H9 (cell line): ENCODE measurements around the gene AEBP2. TPM values are rescaled to one million over a fixed set of nuclear protein-coding genes. Genes with fewer than 3 reads are reported as not detected.
A peak's percentile ranks its signal among the peaks of the same experiment; 100 is the strongest.

Experiments
- DNase-seq: peaks from one replicate; pipeline ENCODE4 v3.0.0-alpha.2; 2017
- H2AFZ ChIP-seq: one replicate; pipeline ENCODE4 v1.6.1; 2013; ENCODE audit warnings: mild to moderate bottlenecking, low read length, control low read depth, moderate library complexity
- H2AK5ac ChIP-seq: 2 replicates; pipeline ENCODE4 v1.6.1; 2013; ENCODE audit warnings: low read length, control low read depth, mixed read lengths; ENCODE audit not compliant: insufficient read length
- H2BK120ac ChIP-seq: one replicate; pipeline ENCODE4 v1.6.1; 2013; ENCODE audit warnings: low read depth, mild to moderate bottlenecking, low read length, control low read depth, inconsistent platforms; ENCODE audit not compliant: poor library complexity, severe bottlenecking
- H2BK12ac ChIP-seq: 2 replicates; pipeline ENCODE4 v1.6.1; 2013; ENCODE audit warnings: low read length, control low read depth, mixed read lengths, low read depth; ENCODE audit not compliant: insufficient read length
- H2BK15ac ChIP-seq: 2 replicates; pipeline ENCODE4 v1.6.1; 2013; ENCODE audit warnings: low read depth, low read length, control low read depth
- H2BK20ac ChIP-seq: one replicate; pipeline ENCODE4 v1.6.1; 2013; ENCODE audit warnings: low read depth, mild to moderate bottlenecking, low read length, control low read depth, inconsistent platforms; ENCODE audit not compliant: poor library complexity, severe bottlenecking
- H2BK5ac ChIP-seq: 2 replicates; pipeline ENCODE4 v1.6.1; 2013; ENCODE audit warnings: low read length, control low read depth, mixed read lengths; ENCODE audit not compliant: insufficient read length
- H3K14ac ChIP-seq: 2 replicates; pipeline ENCODE4 v1.6.1; 2013; ENCODE audit warnings: low read length, control low read depth; ENCODE audit not compliant: insufficient read depth
- H3K18ac ChIP-seq: 2 replicates; pipeline ENCODE4 v1.6.1; 2013; ENCODE audit warnings: low read depth, mild to moderate bottlenecking, mixed read lengths, low read length, control low read depth; ENCODE audit not compliant: insufficient read length
- H3K23ac ChIP-seq: 2 replicates; pipeline ENCODE4 v1.6.1; 2013; ENCODE audit warnings: low read length, control low read depth, mixed read lengths, low read depth; ENCODE audit not compliant: insufficient read length
- H3K23me2 ChIP-seq: 2 replicates; pipeline ENCODE4 v1.6.1; 2013; ENCODE audit warnings: low read depth, mild to moderate bottlenecking, mixed read lengths, low read length, control low read depth; ENCODE audit not compliant: insufficient read length, poor library complexity, severe bottlenecking
- H3K27ac ChIP-seq: 2 replicates; pipeline ENCODE4 v1.5.1; 2013; ENCODE audit warnings: low read length, control low read depth, mixed read lengths, low read depth; ENCODE audit not compliant: insufficient read length
- H3K27me3 ChIP-seq: 2 replicates; pipeline ENCODE4 v1.6.1; 2013; ENCODE audit warnings: low read length, control low read depth, inconsistent platforms; ENCODE audit not compliant: insufficient read depth
- H3K4ac ChIP-seq: 2 replicates; pipeline ENCODE4 v1.6.1; 2013; ENCODE audit warnings: low read depth, mild to moderate bottlenecking, control low read depth, inconsistent platforms, low read length, moderate library complexity
- H3K4me1 ChIP-seq: 2 replicates; pipeline ENCODE4 v1.6.1; 2013; ENCODE audit warnings: low read length, control low read depth, inconsistent platforms; ENCODE audit not compliant: insufficient read depth
- H3K4me2 ChIP-seq: 2 replicates; pipeline ENCODE4 v1.6.1; 2013; ENCODE audit warnings: low read length, control low read depth, mixed read lengths; ENCODE audit not compliant: insufficient read length, insufficient read depth
- H3K56ac ChIP-seq: 2 replicates; pipeline ENCODE4 v1.6.1; 2013; ENCODE audit warnings: low read depth, mild to moderate bottlenecking, mixed read lengths, low read length, control low read depth; ENCODE audit not compliant: insufficient read length
- H3K79me1 ChIP-seq: 2 replicates; pipeline ENCODE4 v1.6.1; 2013; ENCODE audit warnings: low read depth, mild to moderate bottlenecking, moderate library complexity, low read length, control low read depth, inconsistent platforms; ENCODE audit not compliant: insufficient read depth, poor library complexity, severe bottlenecking
- H3K79me2 ChIP-seq: 2 replicates; pipeline ENCODE4 v1.6.1; 2013; ENCODE audit warnings: low read length, control low read depth, inconsistent platforms; ENCODE audit not compliant: insufficient read depth
- H3K9ac ChIP-seq: 2 replicates; pipeline ENCODE4 v1.6.1; 2013; ENCODE audit warnings: low read length, control low read depth, mixed read lengths; ENCODE audit not compliant: insufficient read length; ENCODE audit errors: extremely low read depth
- H3K9me3 ChIP-seq: one replicate; pipeline ENCODE4 v1.6.1; 2013; ENCODE audit warnings: low read depth, low read length, inconsistent platforms; ENCODE audit not compliant: control insufficient read depth
- H3T11ph ChIP-seq: one replicate; pipeline ENCODE4 v1.6.1; 2013; ENCODE audit warnings: mild to moderate bottlenecking, low read length, control low read depth, inconsistent platforms
- H4K20me1 ChIP-seq: one replicate; pipeline ENCODE4 v1.6.1; 2013; ENCODE audit not compliant: control insufficient read depth, insufficient read length, insufficient read depth
- H4K5ac ChIP-seq: 2 replicates; pipeline ENCODE4 v1.6.1; 2013; ENCODE audit warnings: low read depth, mild to moderate bottlenecking, mixed read lengths, low read length, control low read depth; ENCODE audit not compliant: insufficient read length
- H4K8ac ChIP-seq: replicated peaks from 2 replicates; pipeline ENCODE4 v1.6.1; 2013; ENCODE audit warnings: low read length, control low read depth, mixed read lengths, low read depth; ENCODE audit not compliant: insufficient read length
- H4K91ac ChIP-seq: 2 replicates; pipeline ENCODE4 v1.6.1; 2013; ENCODE audit warnings: low read depth, mild to moderate bottlenecking, moderate library complexity, mixed read lengths, low read length, control low read depth; ENCODE audit not compliant: insufficient read length
- H3K27ac Mint-ChIP-seq, 3 experiments: 2 replicates in 2 of 3; 3 replicates in 1 of 3; pipeline ENCODE4 v1.8.0; 2020 to 2021; ENCODE audit warnings: mixed read lengths in 3 of 3, mild to moderate bottlenecking in 1 of 3, moderate library complexity in 1 of 3
- H3K27me3 Mint-ChIP-seq: 2 replicates; pipeline ENCODE4 v1.8.0; 2021; ENCODE audit warnings: low read depth, mild to moderate bottlenecking, moderate library complexity, mixed read lengths
- H3K36me3 Mint-ChIP-seq, 3 experiments: 2 replicates in 2 of 3; 3 replicates in 1 of 3; pipeline ENCODE4 v1.8.0; 2020 to 2021; ENCODE audit warnings: low read depth in 3 of 3, mixed read lengths in 3 of 3; ENCODE audit not compliant: insufficient read depth in 1 of 3
- H3K4me1 Mint-ChIP-seq, 2 experiments: 2 replicates each; pipeline ENCODE4 v1.8.0; 2020; ENCODE audit warnings: mixed read lengths in 2 of 2
- H3K4me3 Mint-ChIP-seq, 2 experiments: 2 replicates in 1 of 2; 3 replicates in 1 of 2; pipeline ENCODE4 v1.8.0; 2020 to 2021; ENCODE audit warnings: mild to moderate bottlenecking in 2 of 2, mixed read lengths in 2 of 2, moderate library complexity in 1 of 2
- H3K9me3 Mint-ChIP-seq, 2 experiments: 2 replicates in 1 of 2; 3 replicates in 1 of 2; pipeline ENCODE4 v1.8.0; 2020; ENCODE audit warnings: mild to moderate bottlenecking in 2 of 2, mixed read lengths in 2 of 2, moderate library complexity in 1 of 2
- CTCF ChIP-seq: fragments of 200-600 bp; sonication (generic); conservative IDR thresholded peaks from 3 replicates; pipeline ENCODE4 v1.8.0; 2021; ENCODE audit warnings: antibody characterized with exemption, mild to moderate bottlenecking
- WGBS: extraction: QIAGEN DNeasy Blood & Tissue Kit; methylation state at CpG from one replicate; pipeline ENCODE4 v1.1.7; 2013; ENCODE audit warnings: missing lambda C conversion rate, low lambda C conversion rate, mixed read lengths; ENCODE audit not compliant: insufficient read length; ENCODE audit errors: extremely low coverage; 5-methylcytosine and 5-hydroxymethylcytosine counted together
- total RNA-seq: library from RNA; stranded (reverse); gene quantifications from 2 replicates; pipeline ENCODE4 v1.2.1, GENCODE V29; 2021

The AEBP2 gene
- total RNA-seq, 1 experiment from 2014 or later: 82.8 TPM

GRCh38 chr12:19421503-19422282, 17.6 kb upstream of the AEBP2 start:
- no CpG with 5 or more reads among the region's 6 CpGs for WGBS
- peaks cover 0 to 4% (median 0%) of the 10 kb centered on the region in 3 experiments; a peak in 4 of 7 replicates for H3K36me3 Mint-ChIP-seq
- peak overlapping the region in 1 of 3 experiments; percentile 62; a peak in 1 of 7 replicates for H3K27ac Mint-ChIP-seq

More at GRCh38 chr12:19421503-19422282, 17.6 kb upstream of the AEBP2 start:
- H2BK120ac ChIP-seq: no peak overlapping the region
- H3K27ac ChIP-seq: no peak overlapping the region
- no peaks in the 10 kb centered on the region; the same call in 1 of the 2 replicates for H3K27me3 Mint-ChIP-seq
- H3K18ac ChIP-seq: no peak overlapping the region
- H3K4me3 Mint-ChIP-seq: no peak overlapping the region; a peak in 1 of 5 replicates
- peaks cover 7 to 8% of the 10 kb centered on the region in 2 experiments for H3K4me1 Mint-ChIP-seq
- no peaks in the 10 kb centered on the region for H3K4me1 ChIP-seq
- no peak overlapping the region for H3K14ac ChIP-seq
- no peak overlapping the region for H3K4me2 ChIP-seq
- H3K9me3 ChIP-seq: no peaks in the 10 kb centered on the region
- H2BK15ac ChIP-seq: no peak overlapping the region
- H2BK12ac ChIP-seq: no peak overlapping the region
- H3K23ac ChIP-seq: no peak overlapping the region
- no peak for TF ChIP-seq CTCF
- H4K20me1 ChIP-seq: no peaks in the 10 kb centered on the region
- H2AFZ ChIP-seq: no peak overlapping the region
- H2AK5ac ChIP-seq: no peak overlapping the region
- H3K9ac ChIP-seq: no peak overlapping the region
- H2BK5ac ChIP-seq: no peak overlapping the region
- no peaks in the 10 kb centered on the region for H3K79me2 ChIP-seq
- no peak overlapping the region for H3T11ph ChIP-seq
- DNase-seq: peak; percentile 14
- peaks cover 4 to 5% of the 10 kb centered on the region in 2 experiments; a peak in 4 of 5 replicates for H3K9me3 Mint-ChIP-seq
- no peak overlapping the region for H4K91ac ChIP-seq
- no peak overlapping the region for H2BK20ac ChIP-seq
- no peak overlapping the region for H4K8ac ChIP-seq
- H3K27me3 ChIP-seq: no peaks in the 10 kb centered on the region
- no peaks in the 10 kb centered on the region for H3K23me2 ChIP-seq
- no peaks in the 10 kb centered on the region for H3K79me1 ChIP-seq
- H3K4ac ChIP-seq: no peak overlapping the region
- H3K56ac ChIP-seq: no peak overlapping the region
- no peak overlapping the region for H4K5ac ChIP-seq
